KMS-11 (cell line): ENCODE measurements around the gene ZC3HAV1L.

Experiments used
- H2AFZ ChIP-seq: fragments of 200-600 bp; sonication (generic); 2 replicates; pipeline ENCODE4 v1.6.1; 2016; ENCODE audit warnings: antibody characterized with exemption, mixed run types, low read depth
- H3K27ac ChIP-seq: fragments of 200-600 bp; sonication (generic); 2 replicates; pipeline ENCODE4 v1.6.1; 2016; ENCODE audit warnings: mild to moderate bottlenecking, mixed run types
- H3K27me3 ChIP-seq: fragments of 200-600 bp; sonication (generic); 2 replicates; pipeline ENCODE4 v1.6.1; 2017; ENCODE audit warnings: mild to moderate bottlenecking, low read depth, mixed run types, moderate library complexity; ENCODE audit not compliant: insufficient read depth
- H3K36me3 ChIP-seq: fragments of 200-600 bp; sonication (generic); 2 replicates; pipeline ENCODE4 v1.6.1; 2017; ENCODE audit warnings: mild to moderate bottlenecking, mixed run types; ENCODE audit not compliant: insufficient read depth
- H3K4me1 ChIP-seq: fragments of 200-600 bp; sonication (generic); 2 replicates; pipeline ENCODE4 v1.6.1; 2016; ENCODE audit warnings: mild to moderate bottlenecking, low read depth, mixed run types; ENCODE audit not compliant: poor library complexity, severe bottlenecking
- H3K4me2 ChIP-seq: fragments of 200-600 bp; sonication (generic); 2 replicates; pipeline ENCODE4 v1.7.0; 2016; ENCODE audit warnings: mild to moderate bottlenecking, mixed run types
- H3K4me3 ChIP-seq: fragments of 200-600 bp; sonication (generic); IDR thresholded peaks from 2 replicates; pipeline ENCODE4 v1.6.1; 2017; ENCODE audit warnings: low read depth, low read length, mixed read lengths; ENCODE audit not compliant: insufficient read depth
- H3K79me2 ChIP-seq: fragments of 200-600 bp; sonication (generic); 2 replicates; pipeline ENCODE4 v1.6.1; 2016; ENCODE audit warnings: low read depth, mixed run types; ENCODE audit not compliant: insufficient read depth
- H3K9ac ChIP-seq: fragments of 200-600 bp; sonication (generic); 2 replicates; pipeline ENCODE4 v1.6.1; 2016; ENCODE audit warnings: mild to moderate bottlenecking, mixed run types
- H4K20me1 ChIP-seq: fragments of 200-600 bp; sonication (generic); 2 replicates; pipeline ENCODE4 v1.6.1; 2016; ENCODE audit warnings: mild to moderate bottlenecking, mixed run types; ENCODE audit not compliant: insufficient read depth
- CTCF ChIP-seq: fragments of 200-600 bp; sonication (generic); conservative IDR thresholded peaks from 2 replicates; pipeline ENCODE4 v1.6.1; 2017; ENCODE audit warnings: low read depth, mild to moderate bottlenecking, antibody characterized with exemption, low read length, moderate library complexity, mixed read lengths

The ZC3HAV1L gene

DNA sequence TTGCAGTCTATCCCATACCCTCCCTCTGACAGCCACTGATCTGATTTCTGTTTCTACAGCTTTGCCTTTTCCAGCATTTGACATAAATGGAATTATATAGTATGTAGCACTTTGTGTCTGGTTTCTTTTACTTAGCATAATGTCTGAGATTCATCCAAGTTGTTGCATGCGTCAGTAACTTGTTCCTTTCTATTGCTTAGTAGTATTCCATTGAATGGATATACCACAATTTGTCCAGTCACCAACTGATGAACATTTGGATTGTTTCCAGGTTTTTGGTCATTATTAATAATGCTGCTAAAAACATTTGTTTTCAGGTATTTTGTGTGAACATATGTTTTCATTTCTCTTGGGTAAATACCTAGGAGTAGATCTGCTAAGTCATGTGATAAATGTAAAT lies 48.2 kb downstream of the ZC3HAV1L start:
- Histone ChIP-seq H3K27ac (no peak overlapping the region), H3K79me2 (no peaks in the 10 kb centered on the region), H3K9ac (no peak overlapping the region), H3K4me3 (no peak overlapping the region), H3K4me2 (no peak overlapping the region), H2AFZ (no peak overlapping the region), H3K4me1 (no peaks in the 10 kb centered on the region), H3K27me3 (no peaks in the 10 kb centered on the region), H3K36me3 (no peaks in the 10 kb centered on the region), H4K20me1 (no peaks in the 10 kb centered on the region)
- TF ChIP-seq CTCF, result no peak

DNA sequence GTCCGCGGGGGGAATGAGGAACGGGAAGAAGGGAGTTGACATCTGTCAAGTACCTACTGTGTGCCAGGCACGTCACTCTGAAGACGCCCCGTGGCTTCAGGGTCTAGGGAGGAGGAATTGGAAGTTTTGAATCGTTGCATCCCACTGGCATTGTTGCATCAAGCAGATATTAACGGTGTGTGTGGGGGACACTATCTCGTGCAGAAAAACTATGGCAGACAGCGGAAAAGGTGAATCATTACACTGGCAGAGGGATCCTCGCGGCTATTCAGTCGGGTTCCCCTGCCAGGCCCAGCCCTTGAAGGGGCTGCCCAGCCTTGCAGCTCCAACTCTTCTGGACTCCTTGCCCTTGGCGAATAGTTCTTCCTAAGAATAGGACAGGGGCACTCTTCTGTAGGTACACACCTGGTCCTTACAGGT lies 53.6 kb downstream of the ZC3HAV1L start:
- H3K79me2 ChIP-seq, result peaks cover 2% of the 10 kb centered on the region; the same call in 1 of the 2 replicates
- no peak overlapping the region for H3K9ac ChIP-seq
- TF ChIP-seq CTCF, result no peak
- H3K4me2 ChIP-seq, result peak overlapping the region; percentile 79
- H3K4me1 ChIP-seq, result peaks cover 6% of the 10 kb centered on the region
- H2AFZ ChIP-seq, result peak overlapping the region; percentile 93
- H3K27me3 ChIP-seq, result no peaks in the 10 kb centered on the region
- H4K20me1 ChIP-seq, result no peaks in the 10 kb centered on the region
- H3K36me3 ChIP-seq, result no peaks in the 10 kb centered on the region
- no peak overlapping the region for H3K4me3 ChIP-seq
- no peak overlapping the region for H3K27ac ChIP-seq

GRCh38 chr7:138981332-138982203 lies 54.3 kb downstream of the ZC3HAV1L start, which contains the start of gene KIAA1549:
Gene KIAA1549 (minus strand): TSS chr7:138981389. CDS start chr7:138981269, 120 bp downstream.
- Histone ChIP-seq H3K27ac (0 out of 2 replicates have a peak within 1 kb of the TSS, but pooled peaks have one; percentile 15), H3K4me3 (peak within 1 kb of the TSS; percentile 36)

More at GRCh38 chr7:138981332-138982203, 54.3 kb downstream of the ZC3HAV1L start, which contains the start of gene KIAA1549:
- no peaks in the 10 kb centered on the region for H3K27me3 ChIP-seq
- peaks cover 6% of the 10 kb centered on the region for H3K4me1 ChIP-seq
- peak within 1 kb of the TSS; percentile 79 for H3K4me2 ChIP-seq
- TF ChIP-seq CTCF, result no peak
- H4K20me1 ChIP-seq, result no peaks in the 10 kb centered on the region
- H3K9ac ChIP-seq, result peak within 1 kb of the TSS; percentile 80
- no peaks in the 10 kb centered on the region for H3K36me3 ChIP-seq
- H2AFZ ChIP-seq, result peak within 1 kb of the TSS; percentile 97
- peaks cover 8% of the 10 kb centered on the region; the same call in 1 of the 2 replicates for H3K79me2 ChIP-seq
